ENCODE measurements around the gene FAXC.

Gene FAXC

DNA sequence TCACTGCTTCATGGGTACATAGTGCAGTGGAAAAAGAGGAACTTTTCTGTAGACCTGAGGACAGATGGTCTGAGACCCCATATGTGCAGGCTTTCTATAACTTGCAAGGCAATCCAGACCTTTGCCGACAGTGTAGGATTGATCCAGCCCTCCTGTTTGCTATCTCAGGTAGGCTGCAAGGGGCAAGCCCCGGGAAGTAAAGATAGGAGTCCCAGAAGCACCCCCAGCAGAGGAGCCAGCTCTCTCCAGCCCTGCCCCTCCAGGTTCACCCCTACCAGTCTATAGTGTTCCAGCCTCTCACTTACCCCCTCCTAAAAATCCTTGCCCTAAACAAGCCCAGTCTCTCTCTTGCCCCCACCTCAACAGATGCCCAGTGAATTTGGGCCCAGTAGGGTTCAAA lies 96.2 kb downstream of the FAXC start:
- no peaks in the 10 kb centered on the region for H3K36me3 ChIP-seq (ENCODE audit: control insufficient read depth, insufficient read depth, low read length)
- no peak overlapping the region for H3K27ac ChIP-seq (ENCODE audit: low read depth, low read length, severe bottlenecking)
- H3K9me3 ChIP-seq (ENCODE audit: control insufficient read depth, low read length) = no peaks in the 10 kb centered on the region
- no peaks in the 10 kb centered on the region for H3K4me1 ChIP-seq (ENCODE audit: control insufficient read depth, insufficient read depth, low read length, poor library complexity, severe bottlenecking)
- WGBS, 2 experiments (ENCODE audit: insufficient coverage in 2 of 2) = 86 to 88% methylated on average over 1 of the region's 2 CpGs
- no peak overlapping the region for H3K4me3 ChIP-seq (ENCODE audit: extremely low read depth, insufficient read depth, low read length, poor library complexity, severe bottlenecking)

GRCh38 chr6:99252421-99252820 lies 97.1 kb downstream of the FAXC start:
- H3K4me3 ChIP-seq (ENCODE audit: extremely low read depth, insufficient read depth, low read length, poor library complexity, severe bottlenecking) = no peak overlapping the region
- WGBS, 2 experiments (ENCODE audit: insufficient coverage in 2 of 2) = 94% methylated on average over 8 of the region's 9 CpGs

GRCh38 chr6:99250476-99250875 lies 99.0 kb downstream of the FAXC start:
- Histone ChIP-seq H3K27ac (ENCODE audit: low read depth, low read length, severe bottlenecking) (no peak overlapping the region), H3K36me3 (ENCODE audit: control insufficient read depth, insufficient read depth, low read length) (no peaks in the 10 kb centered on the region), H3K4me1 (ENCODE audit: control insufficient read depth, insufficient read depth, low read length, poor library complexity, severe bottlenecking) (no peaks in the 10 kb centered on the region), H3K4me3 (ENCODE audit: extremely low read depth, insufficient read depth, low read length, poor library complexity, severe bottlenecking) (no peak overlapping the region), H3K9me3 (ENCODE audit: control insufficient read depth, low read length) (no peaks in the 10 kb centered on the region)
- 100% methylated on average over 1 of the region's 2 CpGs; no CpG with 5 or more reads in 1 of the 2 experiments for WGBS, 2 experiments (ENCODE audit: insufficient coverage in 2 of 2)

More at GRCh38 chr6:99252421-99252820, 97.1 kb downstream of the FAXC start:
- no peaks in the 10 kb centered on the region for H3K36me3 ChIP-seq (ENCODE audit: control insufficient read depth, insufficient read depth, low read length)
- no peaks in the 10 kb centered on the region for H3K9me3 ChIP-seq (ENCODE audit: control insufficient read depth, low read length)
- H3K4me1 ChIP-seq (ENCODE audit: control insufficient read depth, insufficient read depth, low read length, poor library complexity, severe bottlenecking) = no peaks in the 10 kb centered on the region
- no peak overlapping the region for H3K27ac ChIP-seq (ENCODE audit: low read depth, low read length, severe bottlenecking)

GRCh38 chr6:99246602-99247001 lies 102.9 kb downstream of the FAXC start:
- H3K9me3 ChIP-seq (ENCODE audit: control insufficient read depth, low read length) = no peaks in the 10 kb centered on the region
- no CpG with 5 or more reads among the region's 1 CpG for WGBS, 2 experiments (ENCODE audit: insufficient coverage in 2 of 2)
- no peak overlapping the region for H3K4me3 ChIP-seq (ENCODE audit: extremely low read depth, insufficient read depth, low read length, poor library complexity, severe bottlenecking)
- H3K27ac ChIP-seq (ENCODE audit: low read depth, low read length, severe bottlenecking) = no peak overlapping the region
- H3K4me1 ChIP-seq (ENCODE audit: control insufficient read depth, insufficient read depth, low read length, poor library complexity, severe bottlenecking) = no peaks in the 10 kb centered on the region
- no peaks in the 10 kb centered on the region for H3K36me3 ChIP-seq (ENCODE audit: control insufficient read depth, insufficient read depth, low read length)

GRCh38 chr6:99241905-99242534 lies 107.5 kb downstream of the FAXC start:
- 47 to 63% methylated on average over 3 to 4 of the region's 5 CpGs for WGBS, 2 experiments (ENCODE audit: insufficient coverage in 2 of 2)
- no peaks in the 10 kb centered on the region for H3K36me3 ChIP-seq (ENCODE audit: control insufficient read depth, insufficient read depth, low read length)

DNA sequence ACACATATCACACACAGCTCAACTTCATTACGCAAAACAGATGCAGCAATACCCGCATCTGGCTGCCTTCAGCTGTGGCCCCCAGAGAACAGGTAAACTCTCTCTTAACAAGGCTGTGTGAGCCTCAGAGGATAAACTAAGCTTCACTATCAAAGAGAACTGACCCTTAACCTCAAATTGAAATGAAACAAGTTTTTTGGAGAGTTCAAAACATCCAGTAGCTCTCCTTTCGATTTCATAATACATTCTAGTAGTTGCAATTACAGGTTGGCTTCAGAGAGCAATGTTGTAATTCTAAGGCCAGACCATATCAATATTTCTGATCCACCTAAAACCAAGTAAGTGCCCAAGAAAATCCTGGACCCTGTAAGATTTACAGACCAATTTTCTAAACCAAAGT lies 113.5 kb downstream of the FAXC start:
- Histone ChIP-seq H3K4me3 (ENCODE audit: extremely low read depth, insufficient read depth, low read length, poor library complexity, severe bottlenecking) (no peak overlapping the region), H3K36me3 (ENCODE audit: control insufficient read depth, insufficient read depth, low read length) (no peaks in the 10 kb centered on the region), H3K9me3 (ENCODE audit: control insufficient read depth, low read length) (no peaks in the 10 kb centered on the region), H3K4me1 (ENCODE audit: control insufficient read depth, insufficient read depth, low read length, poor library complexity, severe bottlenecking) (no peaks in the 10 kb centered on the region), H3K27ac (ENCODE audit: low read depth, low read length, severe bottlenecking) (no peak overlapping the region)
- WGBS, 2 experiments (ENCODE audit: insufficient coverage in 2 of 2) = 71 to 84% methylated on average over 3 of the region's 3 CpGs

More at GRCh38 chr6:99241905-99242534, 107.5 kb downstream of the FAXC start:
- no peak overlapping the region for H3K4me3 ChIP-seq (ENCODE audit: extremely low read depth, insufficient read depth, low read length, poor library complexity, severe bottlenecking)
- no peak overlapping the region for H3K27ac ChIP-seq (ENCODE audit: low read depth, low read length, severe bottlenecking)
- no peaks in the 10 kb centered on the region for H3K4me1 ChIP-seq (ENCODE audit: control insufficient read depth, insufficient read depth, low read length, poor library complexity, severe bottlenecking)
- no peaks in the 10 kb centered on the region for H3K9me3 ChIP-seq (ENCODE audit: control insufficient read depth, low read length)

DNA sequence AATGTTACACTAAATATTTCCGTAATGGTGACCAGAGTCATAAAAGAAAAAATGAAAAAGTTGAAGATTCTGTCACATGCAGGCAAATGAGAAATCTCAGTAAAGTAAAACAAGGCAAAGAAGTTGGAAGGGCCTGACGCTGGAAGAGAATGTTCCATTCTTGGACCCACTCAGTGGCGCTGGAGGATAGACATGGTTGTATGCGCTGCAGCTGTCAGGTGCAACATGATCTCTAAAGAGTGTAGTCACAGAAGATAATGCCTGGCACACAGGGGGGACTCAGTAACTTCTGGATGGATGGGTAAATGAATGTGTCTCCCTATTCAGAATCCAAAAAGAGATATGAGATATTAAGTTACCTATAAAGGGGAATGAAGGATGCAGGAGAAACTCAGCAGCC lies 116.3 kb downstream of the FAXC start:
- 84 to 90% methylated on average over 3 to 4 of the region's 4 CpGs for WGBS, 2 experiments (ENCODE audit: insufficient coverage in 2 of 2)
- Histone ChIP-seq H3K9me3 (ENCODE audit: control insufficient read depth, low read length) (no peaks in the 10 kb centered on the region), H3K4me1 (ENCODE audit: control insufficient read depth, insufficient read depth, low read length, poor library complexity, severe bottlenecking) (no peaks in the 10 kb centered on the region), H3K36me3 (ENCODE audit: control insufficient read depth, insufficient read depth, low read length) (no peaks in the 10 kb centered on the region), H3K27ac (ENCODE audit: low read depth, low read length, severe bottlenecking) (no peak overlapping the region), H3K4me3 (ENCODE audit: extremely low read depth, insufficient read depth, low read length, poor library complexity, severe bottlenecking) (no peak overlapping the region)

- Histone ChIP-seq H3K36me3 (ENCODE audit: control insufficient read depth, insufficient read depth, low read length) (no peaks in the 10 kb centered on the region), H3K27ac (ENCODE audit: low read depth, low read length, severe bottlenecking) (no peak overlapping the region), H3K9me3 (ENCODE audit: control insufficient read depth, low read length) (no peaks in the 10 kb centered on the region), H3K4me1 (ENCODE audit: control insufficient read depth, insufficient read depth, low read length, poor library complexity, severe bottlenecking) (no peaks in the 10 kb centered on the region), H3K4me3 (ENCODE audit: extremely low read depth, insufficient read depth, low read length, poor library complexity, severe bottlenecking) (no peak overlapping the region)
- 89 to 94% methylated on average over 7 to 8 of the region's 8 CpGs for WGBS, 2 experiments (ENCODE audit: insufficient coverage in 2 of 2)
Measured at GRCh38 chr6:99232056-99232455, 117.4 kb downstream of the FAXC start.

GRCh38 chr6:99225172-99225571 lies 124.3 kb downstream of the FAXC start:
- Histone ChIP-seq H3K4me1 (ENCODE audit: control insufficient read depth, insufficient read depth, low read length, poor library complexity, severe bottlenecking) (no peaks in the 10 kb centered on the region), H3K4me3 (ENCODE audit: extremely low read depth, insufficient read depth, low read length, poor library complexity, severe bottlenecking) (no peak overlapping the region), H3K36me3 (ENCODE audit: control insufficient read depth, insufficient read depth, low read length) (no peaks in the 10 kb centered on the region), H3K9me3 (ENCODE audit: control insufficient read depth, low read length) (no peaks in the 10 kb centered on the region), H3K27ac (ENCODE audit: low read depth, low read length, severe bottlenecking) (no peak overlapping the region)
- 60 to 61% methylated on average over 2 of the region's 3 CpGs for WGBS, 2 experiments (ENCODE audit: insufficient coverage in 2 of 2)
